Measurements from ENCODE around the gene UGT1A6. TPM values are rescaled to one million over a fixed set of nuclear protein-coding genes. Genes with fewer than 3 reads are reported as not detected.
"Not testable (repeated sequence)": the region's sequence is repeated elsewhere in the genome, so short reads cannot be mapped to it uniquely, and the experiment has no call there.

The UGT1A6 gene
- total RNA-seq, 2 donors from 2014 or later: not detected

DNA sequence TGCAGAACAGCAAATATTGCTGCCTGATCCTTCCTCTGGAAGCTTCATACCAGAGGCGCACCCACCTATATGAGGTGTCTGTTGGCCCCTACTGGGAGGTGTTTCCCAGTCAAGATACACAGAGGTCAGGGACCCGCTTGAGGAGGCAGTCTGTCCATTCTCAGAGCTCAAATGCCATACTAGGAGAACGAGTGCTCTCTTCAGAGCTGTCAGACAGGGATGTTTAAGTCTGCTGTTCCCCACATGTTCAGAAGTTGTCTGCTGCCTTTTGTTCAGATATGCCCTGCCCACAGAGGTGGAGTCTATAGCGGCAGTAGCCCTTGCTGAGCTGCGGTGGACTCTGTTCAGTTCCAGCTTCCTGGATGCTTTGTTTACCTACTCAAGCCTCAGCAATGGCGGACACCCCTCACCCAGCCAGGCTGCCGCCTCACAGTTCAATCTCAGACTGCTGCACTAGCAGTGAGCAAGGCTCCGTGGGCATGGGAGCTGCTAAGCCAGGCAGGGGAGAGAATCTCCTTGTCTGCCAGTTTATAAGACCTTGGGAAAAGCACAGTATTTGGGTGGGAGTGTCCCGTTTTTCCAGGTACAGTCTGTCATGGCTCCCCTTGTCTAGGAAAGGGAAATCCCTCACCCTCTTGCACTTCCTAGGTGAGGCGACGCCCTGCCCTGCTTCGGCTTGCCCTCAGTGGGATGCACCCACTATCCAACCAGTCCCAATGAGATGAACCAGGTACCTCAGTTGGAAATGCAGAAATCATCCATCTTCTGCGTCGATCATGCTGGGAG is 44.4 kb downstream of the UGT1A6 start:
- not testable (repeated sequence) for H3K27ac Mint-ChIP-seq; H3K36me3 Mint-ChIP-seq (ENCODE audit: low read depth); H3K4me3 Mint-ChIP-seq; H3K9me3 Mint-ChIP-seq; H3K4me1 Mint-ChIP-seq; ATAC-seq (replicated peaks)
- H3K27me3 Mint-ChIP-seq: peaks cover 38% of the 10 kb centered on the region

DNA sequence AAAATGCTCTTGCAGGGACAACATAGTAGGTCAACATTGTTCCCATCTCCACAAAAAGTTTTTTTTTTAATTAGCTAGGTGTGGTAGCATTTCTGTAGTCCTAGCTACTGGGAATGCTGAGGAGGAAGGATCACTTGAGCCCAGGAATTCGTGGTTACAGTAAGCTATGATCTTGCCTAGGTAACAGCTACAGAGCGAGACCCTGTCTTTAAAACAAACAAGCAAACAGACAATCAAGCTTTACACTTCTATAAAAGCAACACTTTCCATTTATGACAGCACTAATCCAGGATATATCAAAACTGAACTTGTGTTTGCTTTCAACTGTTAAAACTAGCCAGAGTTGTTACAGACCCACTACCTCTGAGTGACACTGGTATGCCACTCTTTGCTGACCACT is 48.2 kb downstream of the UGT1A6 start:
- H3K4me1 Mint-ChIP-seq: no peaks in the 10 kb centered on the region
- ATAC-seq (replicated peaks): no peak

DNA sequence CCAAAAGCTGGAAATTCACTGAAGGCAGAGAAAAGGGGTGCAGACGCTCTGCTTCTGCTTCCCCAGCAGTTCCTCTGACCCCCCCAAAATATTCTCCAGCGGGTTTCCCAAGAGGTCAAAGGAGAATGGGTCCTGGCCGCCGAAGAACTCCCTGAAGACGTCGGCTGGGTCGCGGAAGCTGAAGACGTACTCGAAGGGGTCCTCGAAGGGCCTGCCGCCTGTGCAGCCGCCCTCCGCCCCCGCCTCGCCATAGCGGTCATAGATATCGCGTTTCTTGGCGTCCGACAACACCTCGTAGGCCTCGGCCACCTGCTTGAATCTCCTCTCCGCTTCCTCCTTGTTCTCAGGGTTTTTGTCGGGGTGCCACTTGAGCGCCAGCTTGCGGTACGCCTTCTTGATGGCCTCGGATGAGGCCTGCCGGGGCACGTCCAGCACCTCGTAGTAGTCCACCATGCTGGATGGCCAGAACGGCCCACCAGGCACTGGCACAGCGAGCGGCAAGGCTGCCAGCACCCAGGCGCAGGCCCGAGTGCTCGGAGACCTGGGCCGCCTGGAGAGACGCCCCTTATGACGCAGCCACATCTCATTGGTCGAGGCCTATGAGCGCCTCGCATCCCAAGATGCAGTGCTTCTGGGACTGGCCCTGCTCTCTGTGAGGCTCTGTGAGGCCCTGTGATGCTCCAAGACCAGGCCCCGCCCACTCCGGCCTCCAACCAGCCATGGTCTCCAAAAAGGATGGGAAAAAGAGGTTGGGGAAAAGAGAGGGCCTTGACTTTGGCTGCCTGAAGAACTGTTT is 51.0 kb downstream of the UGT1A6 start:
- ATAC-seq (replicated peaks): no peak
- Mint-ChIP-seq H3K27ac (no peak overlapping the region), H3K9me3 (no peaks in the 10 kb centered on the region), H3K36me3 (ENCODE audit: low read depth) (no peaks in the 10 kb centered on the region), H3K27me3 (peaks cover 22% of the 10 kb centered on the region), H3K4me1 (no peaks in the 10 kb centered on the region), H3K4me3 (no peak overlapping the region)

More for the DNA sequence above, 48.2 kb downstream of the UGT1A6 start:
- H3K4me3 Mint-ChIP-seq: no peak overlapping the region
- H3K27ac Mint-ChIP-seq: no peak overlapping the region
- no peaks in the 10 kb centered on the region for H3K9me3 Mint-ChIP-seq
- H3K36me3 Mint-ChIP-seq (ENCODE audit: low read depth): no peaks in the 10 kb centered on the region
- H3K27me3 Mint-ChIP-seq: peaks cover 21% of the 10 kb centered on the region

DNA sequence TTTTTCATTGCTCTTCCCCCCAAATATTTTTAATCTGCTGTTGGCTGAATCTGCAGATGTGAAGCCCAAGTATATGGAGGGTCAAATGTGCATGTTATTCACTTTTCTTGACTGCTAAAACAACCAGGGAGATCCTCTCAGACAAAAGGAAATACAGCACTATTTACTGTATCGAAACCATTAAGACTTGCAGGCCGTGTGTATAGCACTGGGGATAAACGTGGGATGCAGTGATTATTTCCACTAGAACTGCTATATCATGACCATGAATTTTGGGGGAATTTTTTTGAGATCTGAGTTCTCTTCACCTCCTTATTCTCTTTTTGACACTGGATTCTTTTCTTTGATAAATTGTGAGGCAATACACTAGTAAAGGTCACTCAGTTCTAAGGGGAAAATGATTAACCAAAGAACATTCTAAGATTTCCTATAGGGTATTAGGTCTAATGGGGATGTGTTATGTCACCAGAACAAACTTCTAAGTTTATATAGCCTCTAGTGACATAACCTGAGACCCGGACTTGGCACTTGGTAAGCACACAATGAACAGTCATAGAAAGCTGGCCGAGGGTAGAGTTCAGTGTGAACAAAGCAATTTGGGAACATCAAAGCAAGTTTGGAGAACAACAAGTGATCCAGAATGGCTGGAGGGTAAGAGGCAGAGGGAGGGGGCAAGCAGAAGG is 52.5 kb downstream of the UGT1A6 start:
- no peaks in the 10 kb centered on the region for H3K4me1 Mint-ChIP-seq
- no peaks in the 10 kb centered on the region for H3K36me3 Mint-ChIP-seq (ENCODE audit: low read depth)
- H3K9me3 Mint-ChIP-seq: peaks cover 3% of the 10 kb centered on the region
- peaks cover 34% of the 10 kb centered on the region for H3K27me3 Mint-ChIP-seq
- no peak for ATAC-seq (replicated peaks)
- H3K4me3 Mint-ChIP-seq: no peak overlapping the region
- H3K27ac Mint-ChIP-seq: no peak overlapping the region

DNA sequence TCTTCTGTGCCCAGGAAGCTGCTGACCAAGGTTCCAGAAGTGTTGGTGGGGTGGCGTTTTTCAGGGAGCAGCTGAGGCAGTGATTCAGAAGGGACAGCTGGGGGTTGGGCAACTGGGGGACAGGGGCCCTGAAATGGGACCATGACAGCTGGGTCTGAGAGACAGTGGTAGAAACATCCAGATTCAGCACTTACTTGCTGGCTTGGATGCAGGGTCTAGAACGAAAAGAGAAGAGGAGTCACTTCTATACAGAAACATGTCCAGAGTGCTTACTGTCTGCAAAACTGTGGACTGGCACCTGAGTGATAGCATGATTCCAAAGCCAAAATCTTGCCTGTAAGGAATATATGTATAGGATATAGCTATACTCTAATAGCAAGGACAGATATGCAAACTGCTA is 53.1 kb downstream of the UGT1A6 start:
- ATAC-seq (replicated peaks); H3K4me3 Mint-ChIP-seq; H3K27ac Mint-ChIP-seq; H3K9me3 Mint-ChIP-seq; H3K4me1 Mint-ChIP-seq; H3K36me3 Mint-ChIP-seq (ENCODE audit: low read depth): not testable (repeated sequence)
- H3K27me3 Mint-ChIP-seq: peaks cover 35% of the 10 kb centered on the region

DNA sequence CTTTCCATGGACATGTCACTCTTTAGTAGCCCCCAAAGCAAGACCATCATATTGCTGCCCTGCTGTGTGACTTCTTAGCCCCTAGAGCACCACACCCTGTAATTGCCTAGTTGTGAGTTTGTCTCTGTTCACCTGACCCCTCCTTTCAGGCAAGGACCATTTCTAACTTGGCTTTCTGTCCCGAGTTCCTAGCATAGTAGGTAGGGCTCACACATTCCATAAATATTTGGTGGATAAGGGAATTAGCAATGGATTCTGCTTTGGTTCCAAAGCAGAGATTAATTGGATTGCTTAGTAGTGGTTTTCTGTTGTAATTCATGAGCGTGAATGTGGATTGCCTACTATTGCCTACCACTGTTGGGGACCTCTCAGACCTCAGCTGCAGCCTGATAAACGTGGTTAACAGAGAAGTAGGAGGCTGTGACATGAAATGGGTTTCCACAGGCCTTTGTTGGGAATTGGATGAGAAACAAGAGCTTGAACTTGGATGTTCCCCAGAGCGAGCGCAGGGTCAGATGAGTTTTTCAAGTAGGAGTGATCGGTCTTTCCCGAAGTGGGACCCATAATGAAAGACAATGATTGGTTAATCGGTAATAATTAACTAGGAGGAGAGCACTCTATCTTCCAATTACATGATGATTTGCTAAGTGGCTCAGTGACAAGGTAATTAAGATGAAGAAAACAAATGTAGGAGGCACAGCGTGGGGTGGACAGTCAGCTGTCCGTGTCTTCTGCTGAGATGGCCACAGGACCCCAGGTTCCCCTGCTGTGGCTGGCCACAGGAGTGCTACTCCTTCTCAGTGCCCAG is 54.0 kb downstream of the UGT1A6 start:
- no peaks in the 10 kb centered on the region for H3K4me1 Mint-ChIP-seq
- H3K27ac Mint-ChIP-seq: no peak overlapping the region
- H3K4me3 Mint-ChIP-seq: no peak overlapping the region
- peaks cover 6% of the 10 kb centered on the region for H3K9me3 Mint-ChIP-seq
- H3K36me3 Mint-ChIP-seq (ENCODE audit: low read depth): no peaks in the 10 kb centered on the region
- H3K27me3 Mint-ChIP-seq: peaks cover 31% of the 10 kb centered on the region
- ATAC-seq (replicated peaks): no peak

DNA sequence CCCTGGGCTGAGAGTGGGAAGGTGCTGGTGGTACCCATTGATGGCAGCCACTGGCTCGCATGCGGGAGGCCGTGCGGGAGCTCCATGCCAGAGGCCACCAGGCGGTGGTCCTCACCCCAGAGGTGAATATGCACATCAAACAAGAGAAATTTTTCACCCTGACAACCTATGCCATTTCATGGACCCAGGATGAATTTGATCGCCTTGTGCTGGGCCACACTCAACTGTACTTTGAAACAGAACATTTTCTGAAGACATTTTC is 54.5 kb downstream of the UGT1A6 start:
- Mint-ChIP-seq H3K36me3 (ENCODE audit: low read depth) (no peaks in the 10 kb centered on the region), H3K9me3 (peaks cover 7% of the 10 kb centered on the region), H3K4me1 (no peaks in the 10 kb centered on the region), H3K27ac (no peak overlapping the region), H3K27me3 (peaks cover 31% of the 10 kb centered on the region), H3K4me3 (no peak overlapping the region)
- ATAC-seq (replicated peaks): no peak

DNA sequence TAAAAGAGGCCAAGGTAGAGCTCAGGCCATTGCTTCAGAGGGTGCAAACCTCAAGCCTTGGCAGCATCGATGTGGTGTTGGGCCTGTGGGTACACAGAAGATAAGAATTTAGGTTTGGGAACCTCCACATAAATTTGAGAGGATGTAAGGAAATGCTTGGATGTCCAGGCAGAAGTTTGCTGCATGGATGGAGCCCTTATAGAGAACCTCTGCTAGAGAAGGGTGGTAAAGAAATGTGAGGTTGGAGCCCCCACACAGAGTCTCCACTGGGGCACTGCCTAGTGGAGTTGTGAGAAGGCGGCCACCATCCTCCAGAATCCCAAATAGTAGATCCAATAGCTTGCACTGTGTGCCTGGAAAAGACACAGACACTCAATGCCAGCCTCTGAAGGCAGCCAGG is 58.0 kb downstream of the UGT1A6 start:
- not testable (repeated sequence) for H3K36me3 Mint-ChIP-seq (ENCODE audit: low read depth); H3K27ac Mint-ChIP-seq; ATAC-seq (replicated peaks); H3K4me3 Mint-ChIP-seq; H3K9me3 Mint-ChIP-seq; H3K4me1 Mint-ChIP-seq
- peaks cover 39% of the 10 kb centered on the region for H3K27me3 Mint-ChIP-seq

DNA sequence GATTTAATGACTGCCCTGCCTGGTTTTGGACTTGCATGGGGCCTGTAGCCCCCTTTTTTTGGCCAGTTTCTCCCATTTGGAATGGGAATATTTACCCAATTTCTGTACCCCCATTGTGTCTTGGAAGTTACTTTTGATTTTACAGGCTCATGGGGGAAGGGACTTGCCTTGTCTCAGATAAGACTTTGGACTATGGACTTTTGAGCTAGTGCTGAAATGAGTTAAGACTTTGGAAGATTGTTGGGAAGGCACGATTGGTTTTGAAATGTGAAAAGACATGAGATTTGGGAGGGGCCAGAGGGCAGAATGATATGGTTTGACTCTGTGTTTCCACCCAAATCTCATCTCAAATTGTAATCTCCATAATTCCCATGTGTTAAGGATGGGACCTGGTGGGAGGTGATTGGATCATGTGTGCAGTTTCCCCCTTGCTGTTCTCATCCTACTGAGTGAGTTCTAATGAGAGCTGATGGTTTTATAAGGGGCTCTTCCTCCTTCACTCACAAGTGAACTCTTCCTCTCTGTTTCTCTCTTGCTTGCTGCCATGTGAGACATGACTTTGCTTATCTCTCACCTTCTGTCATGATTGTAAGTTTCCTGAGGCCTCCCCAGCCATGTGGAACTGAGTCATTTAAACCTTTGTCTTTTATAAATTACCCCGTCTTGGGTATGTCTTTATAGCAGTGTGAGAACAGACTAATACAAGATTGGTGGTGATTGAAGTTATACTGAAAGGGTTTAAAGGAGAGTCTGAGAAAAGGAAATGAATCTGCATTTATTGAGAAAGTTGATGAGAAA is 58.7 kb downstream of the UGT1A6 start:
- H3K9me3 Mint-ChIP-seq; H3K36me3 Mint-ChIP-seq (ENCODE audit: low read depth); ATAC-seq (replicated peaks): not testable (repeated sequence)

DNA sequence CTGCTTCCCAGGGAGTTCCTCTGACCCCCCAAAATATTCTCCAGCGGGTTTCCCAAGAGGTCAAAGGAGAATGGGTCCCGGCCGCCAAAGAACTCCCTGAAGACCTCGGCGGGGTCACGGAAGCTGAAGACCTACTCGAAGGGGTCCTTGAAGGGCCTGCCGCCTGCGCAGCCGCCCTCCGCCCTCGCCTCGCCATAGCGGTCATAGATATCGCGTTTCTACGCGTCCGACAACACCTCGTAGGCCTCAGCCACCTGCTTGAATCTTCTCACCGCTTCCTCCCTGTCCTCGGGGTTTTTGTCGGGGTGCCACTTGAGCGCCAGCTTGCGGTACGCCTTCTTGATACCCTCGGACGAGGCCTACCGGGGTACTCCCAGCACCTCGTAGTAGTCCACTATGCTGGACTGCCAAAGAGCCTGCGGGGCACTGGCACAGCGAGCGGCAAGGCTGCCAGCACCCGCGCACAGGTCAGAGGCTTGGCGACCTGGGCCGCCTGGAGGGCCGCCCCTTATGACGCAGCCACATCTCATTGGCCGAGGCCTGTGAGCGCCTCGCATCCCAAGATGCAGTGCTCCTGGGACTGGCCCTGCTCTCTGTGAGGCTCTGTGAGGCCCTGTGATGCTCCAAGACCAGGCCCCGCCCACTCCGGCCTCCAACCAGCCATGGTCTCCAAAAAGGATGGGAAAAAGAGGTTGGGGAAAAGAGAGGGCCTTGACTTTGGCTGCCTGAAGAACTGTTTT is 62.4 kb downstream of the UGT1A6 start:
- ATAC-seq (replicated peaks): no peak
- H3K27me3 Mint-ChIP-seq: peaks cover 14% of the 10 kb centered on the region
- H3K4me1 Mint-ChIP-seq: no peaks in the 10 kb centered on the region
- H3K9me3 Mint-ChIP-seq: peaks cover 4% of the 10 kb centered on the region
- H3K36me3 Mint-ChIP-seq (ENCODE audit: low read depth): no peaks in the 10 kb centered on the region
- H3K27ac Mint-ChIP-seq: no peak overlapping the region
- H3K4me3 Mint-ChIP-seq: no peak overlapping the region

More for the DNA sequence above, 58.7 kb downstream of the UGT1A6 start:
- H3K4me1 Mint-ChIP-seq, H3K4me3 Mint-ChIP-seq, H3K27ac Mint-ChIP-seq: not testable (repeated sequence)
- peaks cover 39% of the 10 kb centered on the region for H3K27me3 Mint-ChIP-seq

DNA sequence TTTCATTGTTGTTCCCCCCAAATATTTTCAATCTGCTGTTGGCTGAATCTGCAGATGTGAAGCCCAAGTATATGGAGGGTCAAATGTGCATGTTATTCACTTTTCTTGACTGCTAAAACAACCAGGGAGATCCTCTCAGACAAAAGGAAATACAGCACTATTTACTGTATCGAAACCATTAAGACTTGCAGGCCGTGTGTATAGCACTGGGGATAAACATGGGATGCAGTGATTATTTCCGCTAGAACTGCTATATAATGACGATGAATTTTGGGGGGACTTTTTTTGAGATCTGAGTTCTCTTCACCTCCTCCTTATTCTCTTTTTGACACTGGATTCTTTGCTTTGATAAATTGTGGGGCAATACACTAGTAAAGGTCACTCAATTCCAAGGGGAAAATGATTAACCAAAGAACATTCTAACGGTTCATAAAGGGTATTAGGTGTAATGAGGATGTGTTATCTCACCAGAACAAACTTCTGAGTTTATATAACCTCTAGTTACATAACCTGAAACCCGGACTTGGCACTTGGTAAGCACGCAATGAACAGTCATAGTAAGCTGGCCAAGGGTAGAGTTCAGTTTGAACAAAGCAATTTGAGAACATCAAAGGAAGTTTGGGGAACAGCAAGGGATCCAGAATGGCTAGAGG is 63.9 kb downstream of the UGT1A6 start:
- no peaks in the 10 kb centered on the region for H3K4me1 Mint-ChIP-seq
- peaks cover 12% of the 10 kb centered on the region for H3K27me3 Mint-ChIP-seq
- ATAC-seq (replicated peaks): no peak
- H3K36me3 Mint-ChIP-seq (ENCODE audit: low read depth): no peaks in the 10 kb centered on the region
- peaks cover 3% of the 10 kb centered on the region for H3K9me3 Mint-ChIP-seq
- H3K27ac Mint-ChIP-seq: no peak overlapping the region
- H3K4me3 Mint-ChIP-seq: no peak overlapping the region

DNA sequence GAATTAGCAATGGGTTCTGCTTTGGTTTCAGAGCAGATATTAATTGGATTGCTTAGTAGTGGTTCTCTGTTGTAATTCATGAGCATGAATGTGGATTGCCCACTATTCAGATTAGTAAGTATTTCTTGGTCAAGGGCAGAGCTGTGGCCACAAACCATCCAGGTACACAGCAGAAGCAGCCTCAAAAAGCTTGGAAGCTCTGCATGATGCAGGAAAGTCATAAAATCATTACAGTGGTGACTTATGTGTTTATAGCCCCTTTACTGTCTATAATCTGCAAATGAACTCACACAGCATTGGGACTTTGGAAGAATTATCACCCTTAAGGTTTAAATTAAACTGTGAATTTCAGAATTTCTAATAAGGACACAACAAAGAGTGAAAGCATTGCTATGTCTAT is 65.5 kb downstream of the UGT1A6 start:
- no peak for ATAC-seq (replicated peaks)
- Mint-ChIP-seq H3K27me3 (peaks cover 8% of the 10 kb centered on the region), H3K36me3 (ENCODE audit: low read depth) (no peaks in the 10 kb centered on the region), H3K4me1 (no peaks in the 10 kb centered on the region), H3K27ac (no peak overlapping the region), H3K4me3 (no peak overlapping the region), H3K9me3 (no peaks in the 10 kb centered on the region)

DNA sequence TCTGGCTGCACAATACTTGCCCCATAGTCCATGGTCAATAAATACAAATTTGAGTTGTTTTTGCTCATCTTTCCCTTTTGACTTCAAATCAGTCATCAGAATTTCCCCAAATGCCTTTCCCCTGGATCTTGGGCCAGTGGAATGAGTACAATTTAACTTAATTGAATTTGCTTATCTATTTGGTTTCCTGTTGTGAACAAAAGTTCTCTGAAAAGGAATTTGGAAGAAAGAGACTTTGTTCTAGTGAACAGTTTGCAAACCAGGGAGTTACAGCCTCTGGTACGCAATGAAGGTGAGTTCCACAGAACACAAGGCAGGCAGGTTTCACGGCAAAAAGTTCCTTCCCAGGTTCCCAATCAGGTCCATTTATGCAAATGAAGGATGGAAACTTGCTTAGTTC is 66.2 kb downstream of the UGT1A6 start:
- Mint-ChIP-seq H3K27ac (no peak overlapping the region), H3K36me3 (ENCODE audit: low read depth) (no peaks in the 10 kb centered on the region), H3K9me3 (no peaks in the 10 kb centered on the region), H3K27me3 (peaks cover 9% of the 10 kb centered on the region), H3K4me3 (no peak overlapping the region), H3K4me1 (no peaks in the 10 kb centered on the region)
- ATAC-seq (replicated peaks): no peak
